GM03348 (cell line): ENCODE data around the gene TAPT1.

ENCODE experiments used
- DNase-seq: peaks from one replicate; pipeline ENCODE4 v3.0.0; 2012; ENCODE audit warnings: low spot score

Gene TAPT1

GRCh38 chr4:16248605-16249004, 22.3 kb upstream of the TAPT1 start:
- DNase-seq = no peak

GRCh38 chr4:16245241-16245640, 19.0 kb upstream of the TAPT1 start:
- DNase-seq = no peak

- no peak for DNase-seq
Observed at GRCh38 chr4:16243285-16243684, 17.0 kb upstream of the TAPT1 start.

GRCh38 chr4:16240300-16240699, 14.0 kb upstream of the TAPT1 start:
- DNase-seq = no peak

- no peak for DNase-seq
Observed at GRCh38 chr4:16239086-16239485, 12.8 kb upstream of the TAPT1 start.

- no peak for DNase-seq
Observed at GRCh38 chr4:16238327-16238726, 12.1 kb upstream of the TAPT1 start.

- DNase-seq = no peak
Observed at GRCh38 chr4:16237715-16238114, 11.4 kb upstream of the TAPT1 start.

- no peak for DNase-seq
Observed at GRCh38 chr4:16236402-16237023, 10.2 kb upstream of the TAPT1 start.

- no peak for DNase-seq
Observed at GRCh38 chr4:16235209-16235608, 8.9 kb upstream of the TAPT1 start.

GRCh38 chr4:16233569-16234177, 7.4 kb upstream of the TAPT1 start:
- DNase-seq = no peak

- peak; percentile 5 for DNase-seq
Observed at GRCh38 chr4:16231570-16232245, 5.4 kb upstream of the TAPT1 start.

- DNase-seq = no peak
Observed at GRCh38 chr4:16230308-16230707, 4.0 kb upstream of the TAPT1 start.

- DNase-seq = no peak
Observed at GRCh38 chr4:16229604-16230003, 3.3 kb upstream of the TAPT1 start.

GRCh38 chr4:16227462-16227868, 1.2 kb upstream of the TAPT1 start:
- DNase-seq = peak; percentile 13

GRCh38 chr4:16226816-16227461, 668 bp upstream of the TAPT1 start:
- peak; percentile 63 for DNase-seq

GRCh38 chr4:16225167-16225862, 956 bp downstream of the TAPT1 start:
- DNase-seq = peak; percentile 37

GRCh38 chr4:16224264-16225166, 1.8 kb downstream of the TAPT1 start:
- no peak for DNase-seq

- DNase-seq = peak; percentile 5
Observed at GRCh38 chr4:16222957-16223527, 3.2 kb downstream of the TAPT1 start.

- DNase-seq = no peak
Observed at GRCh38 chr4:16218950-16219349, 7.3 kb downstream of the TAPT1 start.

GRCh38 chr4:16217300-16218051, 8.8 kb downstream of the TAPT1 start:
- no peak for DNase-seq
